GM12872 (cell line): Measurements from ENCODE around the gene PPFIBP2.

Source experiments
- CTCF ChIP-seq: IDR thresholded peaks from 3 replicates; pipeline ENCODE4 v1.5.1; 2011; ENCODE audit warnings: low read depth, mild to moderate bottlenecking, low read length, moderate library complexity; ENCODE audit not compliant: insufficient read depth

The PPFIBP2 gene

GRCh38 chr11:7654195-7654705 lies 140.5 kb downstream of the PPFIBP2 start:
- no peak for TF ChIP-seq CTCF

- no peak for TF ChIP-seq CTCF
Observed at GRCh38 chr11:7655253-7656217, 141.7 kb downstream of the PPFIBP2 start.

DNA sequence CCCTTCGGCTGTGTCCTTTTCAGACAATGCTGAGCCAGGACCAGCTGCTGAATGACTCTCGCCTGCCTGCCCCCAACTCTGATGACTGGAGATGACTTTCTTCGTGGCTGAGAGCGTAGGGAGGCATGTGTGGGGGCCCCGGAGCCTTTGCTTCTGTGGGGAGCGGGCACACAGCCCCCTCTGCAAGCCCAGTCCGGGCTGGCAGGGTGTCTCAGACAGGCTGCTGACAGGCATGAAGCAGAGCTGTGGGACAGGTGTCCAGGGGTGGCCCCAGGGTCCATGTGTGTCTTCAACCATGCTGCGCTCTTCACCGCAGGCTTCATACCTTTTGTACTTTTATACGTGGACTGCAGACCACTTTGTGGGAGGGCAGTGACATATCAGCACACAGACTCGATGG lies 142.9 kb downstream of the PPFIBP2 start:
- TF ChIP-seq CTCF, result no peak

- peak; percentile 52 for TF ChIP-seq CTCF
Observed at GRCh38 chr11:7657306-7658025, 143.7 kb downstream of the PPFIBP2 start.

GRCh38 chr11:7664867-7665266 lies 151.1 kb downstream of the PPFIBP2 start:
- TF ChIP-seq CTCF, result no peak

DNA sequence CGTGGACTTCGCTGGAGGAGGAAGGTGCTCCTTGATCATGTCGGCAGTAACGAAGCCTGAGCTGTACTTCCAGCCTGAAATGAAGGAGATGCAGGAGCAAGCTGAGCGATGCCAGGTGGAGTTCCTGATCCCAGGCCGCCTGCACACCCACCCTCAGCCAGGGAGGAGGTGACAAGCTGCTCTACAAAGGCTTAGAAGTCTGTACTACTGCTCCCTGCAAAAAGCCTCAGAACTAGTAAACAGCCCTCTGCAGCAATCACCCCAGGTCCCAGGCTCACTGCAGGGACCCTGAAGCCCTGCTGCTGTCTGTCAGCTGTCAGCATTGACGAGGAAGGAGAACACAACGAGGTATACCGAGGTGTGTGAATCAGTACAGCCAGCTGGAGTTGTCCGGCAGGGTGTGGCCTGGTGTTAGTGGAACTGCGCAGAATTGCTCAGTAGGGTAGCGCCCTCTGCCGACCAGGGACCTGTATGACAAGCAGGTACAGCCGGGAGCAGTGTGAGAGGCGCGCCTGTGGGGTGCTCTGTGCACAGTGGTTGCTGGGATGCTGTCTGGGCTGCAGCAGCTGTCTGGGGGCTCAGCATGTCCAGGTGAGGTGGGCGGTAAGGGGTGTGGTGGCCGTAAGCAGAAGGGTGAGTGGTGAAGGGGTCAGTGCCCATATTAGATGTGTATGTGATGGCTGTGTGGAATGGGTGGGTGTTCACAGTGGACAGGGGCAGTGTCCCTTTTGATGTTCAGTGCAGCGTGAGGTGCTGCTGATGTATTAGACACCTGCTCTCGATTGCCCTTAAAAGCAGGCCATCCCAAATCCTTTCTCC lies 151.9 kb downstream of the PPFIBP2 start:
- peak; percentile 96 for TF ChIP-seq CTCF

- TF ChIP-seq CTCF, result no peak
Observed at GRCh38 chr11:7666292-7666866, 152.6 kb downstream of the PPFIBP2 start.
